Thoracic aorta (tissue), 2 donors: Measurements from ENCODE around the gene PLCH1. TPM values are rescaled to one million over a fixed set of nuclear protein-coding genes. Genes with fewer than 3 reads are reported as not detected.

Source experiments
- ATAC-seq: fragments of 150-250 bp; one replicate; pipeline ENCODE4 v1.8.0; 2017; ENCODE audit warnings: low read depth; ENCODE audit not compliant: insufficient number of reproducible peaks, low FRiP score
- DNase-seq: peaks from one replicate; pipeline ENCODE4 v3.0.0-alpha.2; 2020; ENCODE audit warnings: low spot score
- H3K27ac ChIP-seq, 2 donors: fragments of 200-600 bp; sonication (generic); 1 replicate in 1 of 2; 2 replicates in 1 of 2; pipeline ENCODE4 v1.5.1; 2016; ENCODE audit warnings: mild to moderate bottlenecking in 2 of 2, moderate library complexity in 2 of 2
- H3K27me3 ChIP-seq: fragments of 200-600 bp; sonication (generic); replicated peaks from 2 replicates; pipeline ENCODE4 v1.6.0; 2016; ENCODE audit warnings: mild to moderate bottlenecking; ENCODE audit not compliant: insufficient read depth
- H3K36me3 ChIP-seq: fragments of 200-600 bp; sonication (generic); one replicate; pipeline ENCODE4 v1.5.1; 2016
- H3K4me1 ChIP-seq, 2 donors: fragments of 200-600 bp; sonication (generic); 1 replicate in 1 of 2; 2 replicates in 1 of 2; pipeline versions ENCODE4 v1.5.1 to v1.6.0; 2016; ENCODE audit warnings: low read depth in 2 of 2, mild to moderate bottlenecking in 1 of 2; ENCODE audit not compliant: control insufficient read depth in 1 of 2
- H3K4me3 ChIP-seq: fragments of 200-600 bp; sonication (generic); 2 replicates; pipeline ENCODE4 v1.5.1; 2016; ENCODE audit warnings: mild to moderate bottlenecking
- H3K9me3 ChIP-seq: fragments of 200-600 bp; sonication (generic); 2 replicates; pipeline ENCODE4 v1.5.1; 2016
- total RNA-seq, 2 donors: library from RNA; depleted of rRNA; stranded (reverse); fragments of >200 nt; gene quantifications; one replicate each; pipeline versions ENCODE4 v1.1.0 to v1.2.3, GENCODE V29; 2016
- TF ChIP-seq, protein P1 (sequence below): fragments of 200-600 bp; sonication (generic); IDR thresholded peaks from one replicate; pipeline ENCODE4 v1.5.1; 2019; ENCODE audit warnings: antibody characterized with exemption

The PLCH1 gene
- total RNA-seq, 2 donors from 2014 or later, result 0.28 TPM; not detected in 1

DNA sequence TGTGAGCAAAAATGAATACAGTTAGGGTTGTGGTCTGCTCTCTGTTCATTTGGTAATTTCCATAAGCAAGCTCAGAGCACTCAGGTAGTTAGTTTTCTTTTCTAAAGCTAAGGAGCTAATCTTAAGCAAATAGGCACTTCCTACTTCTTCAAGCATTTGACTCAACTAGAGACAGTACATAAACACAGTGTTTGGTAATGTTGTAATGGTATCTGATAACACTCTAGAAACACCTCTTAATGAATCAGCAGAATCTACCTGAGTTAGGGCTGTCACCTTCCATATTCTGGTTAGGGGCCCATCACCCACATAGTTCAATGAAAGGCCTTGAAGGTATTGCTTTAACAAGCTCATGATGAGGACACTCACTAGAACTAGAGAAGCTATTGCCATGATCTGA is 83.1 kb downstream of the PLCH1 start:
- no peak overlapping the region for H3K4me3 ChIP-seq
- H3K4me1 ChIP-seq, result no peaks in the 10 kb centered on the region
- no peak overlapping the region for H3K27ac ChIP-seq
- TF ChIP-seq, protein P1, sequence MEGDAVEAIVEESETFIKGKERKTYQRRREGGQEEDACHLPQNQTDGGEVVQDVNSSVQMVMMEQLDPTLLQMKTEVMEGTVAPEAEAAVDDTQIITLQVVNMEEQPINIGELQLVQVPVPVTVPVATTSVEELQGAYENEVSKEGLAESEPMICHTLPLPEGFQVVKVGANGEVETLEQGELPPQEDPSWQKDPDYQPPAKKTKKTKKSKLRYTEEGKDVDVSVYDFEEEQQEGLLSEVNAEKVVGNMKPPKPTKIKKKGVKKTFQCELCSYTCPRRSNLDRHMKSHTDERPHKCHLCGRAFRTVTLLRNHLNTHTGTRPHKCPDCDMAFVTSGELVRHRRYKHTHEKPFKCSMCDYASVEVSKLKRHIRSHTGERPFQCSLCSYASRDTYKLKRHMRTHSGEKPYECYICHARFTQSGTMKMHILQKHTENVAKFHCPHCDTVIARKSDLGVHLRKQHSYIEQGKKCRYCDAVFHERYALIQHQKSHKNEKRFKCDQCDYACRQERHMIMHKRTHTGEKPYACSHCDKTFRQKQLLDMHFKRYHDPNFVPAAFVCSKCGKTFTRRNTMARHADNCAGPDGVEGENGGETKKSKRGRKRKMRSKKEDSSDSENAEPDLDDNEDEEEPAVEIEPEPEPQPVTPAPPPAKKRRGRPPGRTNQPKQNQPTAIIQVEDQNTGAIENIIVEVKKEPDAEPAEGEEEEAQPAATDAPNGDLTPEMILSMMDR, result no peak
- H3K9me3 ChIP-seq, result no peaks in the 10 kb centered on the region
- DNase-seq (no peak), ATAC-seq (no peak)
- H3K27me3 ChIP-seq, result no peaks in the 10 kb centered on the region
- no peaks in the 10 kb centered on the region for H3K36me3 ChIP-seq

DNA sequence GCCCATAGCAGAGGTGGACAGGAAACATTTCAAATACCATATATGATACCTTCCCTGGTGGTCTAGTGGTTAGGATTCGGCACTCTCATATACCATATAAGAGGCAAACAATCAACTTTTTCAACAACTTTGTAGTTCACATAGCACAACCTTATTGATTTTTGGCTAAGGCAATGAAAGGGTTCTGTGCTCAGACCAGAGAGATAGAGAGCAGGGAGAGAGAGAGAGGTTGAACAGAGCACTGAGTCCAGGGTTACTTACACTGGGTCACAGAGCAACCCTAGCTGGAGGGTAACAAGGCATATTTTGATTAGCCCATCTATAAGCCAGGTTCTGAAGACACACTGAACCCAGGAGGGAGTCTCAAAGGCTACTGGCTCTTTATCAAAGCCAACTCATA is 83.8 kb downstream of the PLCH1 start:
- no peaks in the 10 kb centered on the region for H3K9me3 ChIP-seq
- ATAC-seq, result no peak

DNA sequence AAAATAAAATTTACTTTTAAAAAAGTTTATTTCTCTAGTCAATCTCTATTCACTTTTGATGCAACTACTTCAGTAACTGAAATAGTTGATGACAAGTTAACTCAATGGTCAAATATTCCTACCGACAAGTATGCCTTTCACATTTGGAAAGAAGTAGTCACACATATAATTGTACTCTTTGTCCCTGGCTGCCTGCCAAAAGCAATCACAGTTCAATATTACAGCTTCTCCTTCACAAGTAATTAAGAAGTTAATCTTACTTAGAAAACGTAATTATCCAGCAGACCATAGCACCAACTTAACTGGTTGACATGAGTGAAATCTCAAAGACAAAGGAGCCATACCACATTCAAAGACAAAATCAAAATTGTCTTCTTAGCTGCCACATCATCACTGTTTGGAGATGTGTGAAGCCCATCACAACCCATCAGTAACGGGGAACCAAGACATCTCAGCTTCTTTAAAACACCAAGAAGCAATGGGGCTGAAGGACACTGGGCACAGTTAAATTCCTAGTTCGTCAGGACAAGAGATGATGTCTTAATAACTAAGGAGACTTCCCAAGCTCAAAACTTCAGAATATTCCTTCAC is 86.1 kb downstream of the PLCH1 start:
- Histone ChIP-seq H3K27ac (no peak overlapping the region), H3K36me3 (no peaks in the 10 kb centered on the region), H3K27me3 (no peaks in the 10 kb centered on the region), H3K4me1 (no peaks in the 10 kb centered on the region), H3K4me3 (no peak overlapping the region), H3K9me3 (no peaks in the 10 kb centered on the region)
- no peak for ATAC-seq
- DNase-seq, result no peak
- TF ChIP-seq, protein P1, result no peak

More for the DNA sequence above, 83.8 kb downstream of the PLCH1 start:
- no peak for DNase-seq
- no peak overlapping the region for H3K27ac ChIP-seq
- H3K4me3 ChIP-seq, result no peak overlapping the region
- H3K36me3 ChIP-seq, result no peaks in the 10 kb centered on the region
- H3K27me3 ChIP-seq, result no peaks in the 10 kb centered on the region
- TF ChIP-seq, protein P1, result no peak
- no peaks in the 10 kb centered on the region for H3K4me1 ChIP-seq

DNA sequence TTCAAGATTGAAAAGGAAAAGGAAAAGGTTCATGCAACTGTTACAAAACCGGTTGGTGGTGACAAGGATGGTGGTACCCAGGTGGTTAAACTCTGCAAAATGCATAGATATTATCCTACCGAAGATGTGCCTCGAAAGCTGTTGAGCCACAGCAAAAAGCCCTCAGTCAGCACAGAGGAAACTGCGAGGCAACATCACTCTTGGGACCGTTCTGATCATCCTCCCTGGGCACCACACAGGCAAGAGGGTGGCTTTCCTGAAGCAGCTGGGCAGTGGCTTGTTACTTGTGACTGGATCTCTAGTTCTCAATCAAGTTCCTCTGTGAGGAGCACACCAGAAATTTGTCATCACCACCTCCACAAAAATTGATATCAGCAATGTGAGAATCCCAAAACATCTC is 86.9 kb downstream of the PLCH1 start:
- Histone ChIP-seq H3K4me1 (no peaks in the 10 kb centered on the region), H3K36me3 (no peaks in the 10 kb centered on the region), H3K27me3 (no peaks in the 10 kb centered on the region), H3K9me3 (no peaks in the 10 kb centered on the region), H3K27ac (no peak overlapping the region), H3K4me3 (no peak overlapping the region)
- ATAC-seq, result no peak
- TF ChIP-seq, protein P1, result no peak
- DNase-seq, result no peak

DNA sequence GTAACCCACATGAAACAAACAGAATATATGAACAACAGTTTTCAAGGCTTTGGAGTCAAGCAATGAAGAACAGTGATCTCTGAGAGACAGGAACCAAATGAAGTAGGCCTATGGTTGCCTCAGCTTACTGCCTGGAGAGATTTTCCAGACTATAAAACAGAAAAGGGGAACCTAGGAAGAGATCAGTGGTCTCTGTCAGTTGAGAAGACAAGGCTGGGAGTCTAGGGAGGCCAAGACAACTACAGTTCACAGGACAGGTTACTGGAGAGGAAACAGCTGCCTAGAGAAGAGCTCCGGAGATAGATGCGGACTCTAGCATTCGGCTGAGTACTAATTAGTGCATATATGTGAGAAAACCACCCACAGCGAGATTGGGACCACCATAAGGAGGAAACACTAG is 87.7 kb downstream of the PLCH1 start:
- no peaks in the 10 kb centered on the region for H3K27me3 ChIP-seq
- no peak for ATAC-seq

More for the DNA sequence above, 87.7 kb downstream of the PLCH1 start:
- Histone ChIP-seq H3K9me3 (no peaks in the 10 kb centered on the region), H3K27ac (no peak overlapping the region), H3K36me3 (no peaks in the 10 kb centered on the region), H3K4me3 (no peak overlapping the region), H3K4me1 (no peaks in the 10 kb centered on the region)
- TF ChIP-seq, protein P1, result no peak
- no peak for DNase-seq
